HG02763 (cell line): Measurements from ENCODE around the gene ICA1.
A peak's percentile ranks its signal among the peaks of the same experiment; 100 is the strongest.

Experiments
- ATAC-seq: cut with Tn5 transposase; IDR thresholded peaks from one replicate; pipeline ENCODE4 v1.9.1; 2021; ENCODE audit warnings: mild to moderate bottlenecking, moderate library complexity; ENCODE audit not compliant: unreplicated experiment

Gene ICA1

GRCh38 chr7:8204339-8205030 is 57.5 kb downstream of the ICA1 start:
- ATAC-seq, result no peak

- no peak for ATAC-seq
Observed at GRCh38 chr7:8201846-8202441, 60.0 kb downstream of the ICA1 start.

GRCh38 chr7:8200717-8201116 is 61.2 kb downstream of the ICA1 start:
- ATAC-seq, result no peak

GRCh38 chr7:8200316-8200715 is 61.7 kb downstream of the ICA1 start:
- no peak for ATAC-seq

- no peak for ATAC-seq
Observed at GRCh38 chr7:8197994-8198698, 63.8 kb downstream of the ICA1 start.

GRCh38 chr7:8192897-8193296 is 69.1 kb downstream of the ICA1 start:
- ATAC-seq, result no peak

DNA sequence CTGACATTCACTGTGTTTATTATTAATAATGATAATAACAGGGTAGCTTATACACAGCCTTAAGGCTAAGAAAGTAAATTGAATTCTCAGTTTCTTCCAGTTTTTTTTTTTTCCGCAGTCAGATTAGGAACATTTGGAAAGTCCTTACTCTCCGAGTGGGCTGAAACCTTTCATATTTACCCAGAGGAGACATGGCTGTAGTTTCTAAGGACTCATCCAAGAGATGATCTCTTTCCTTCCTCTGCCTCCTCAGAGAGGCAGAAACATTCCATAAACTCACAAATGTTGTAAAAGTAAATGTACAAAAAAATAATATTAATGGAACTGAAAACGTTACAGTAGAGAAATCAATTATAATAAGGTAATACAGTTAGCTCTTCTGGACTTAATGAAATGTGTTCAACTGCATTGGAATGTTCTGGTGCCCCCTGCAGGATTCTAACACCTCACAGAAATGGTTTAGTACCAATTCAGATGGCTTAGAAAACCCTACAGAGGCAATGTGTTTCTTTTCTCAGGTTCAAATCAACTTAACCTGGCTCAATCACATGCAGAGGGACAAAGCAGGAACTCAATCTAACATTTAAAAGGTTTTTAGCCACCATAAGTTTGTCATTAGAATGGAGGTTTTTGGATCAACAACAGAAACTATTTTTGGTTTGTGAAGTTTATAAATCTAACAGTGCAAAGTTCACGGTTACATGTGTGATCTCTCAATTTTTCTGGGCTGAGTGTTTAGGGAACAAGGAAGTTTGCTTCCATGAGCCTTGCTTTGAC is 71.7 kb downstream of the ICA1 start:
- ATAC-seq, result peak; percentile 76

DNA sequence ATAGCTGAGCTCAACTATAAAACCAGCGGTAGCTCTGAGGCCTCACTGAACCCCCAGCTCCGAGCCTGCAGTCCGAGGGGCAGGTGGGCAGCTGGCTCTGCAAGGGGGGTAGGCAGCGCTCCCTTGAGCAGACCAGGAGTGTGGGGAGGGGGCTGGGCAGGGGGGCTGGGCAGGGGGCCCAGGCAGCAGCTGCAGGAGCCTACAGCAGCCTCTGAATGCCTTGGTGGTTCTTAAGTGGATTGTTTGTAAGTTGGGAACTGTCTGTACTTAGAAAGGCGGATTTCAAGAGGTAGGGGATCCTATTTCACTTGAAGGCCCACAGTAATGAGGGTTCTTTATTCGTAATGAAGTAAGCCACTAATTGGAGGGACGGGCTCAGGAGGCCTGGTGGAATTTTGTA is 72.3 kb downstream of the ICA1 start:
- no peak for ATAC-seq

GRCh38 chr7:8185926-8186683 is 75.9 kb downstream of the ICA1 start:
- ATAC-seq, result no peak

DNA sequence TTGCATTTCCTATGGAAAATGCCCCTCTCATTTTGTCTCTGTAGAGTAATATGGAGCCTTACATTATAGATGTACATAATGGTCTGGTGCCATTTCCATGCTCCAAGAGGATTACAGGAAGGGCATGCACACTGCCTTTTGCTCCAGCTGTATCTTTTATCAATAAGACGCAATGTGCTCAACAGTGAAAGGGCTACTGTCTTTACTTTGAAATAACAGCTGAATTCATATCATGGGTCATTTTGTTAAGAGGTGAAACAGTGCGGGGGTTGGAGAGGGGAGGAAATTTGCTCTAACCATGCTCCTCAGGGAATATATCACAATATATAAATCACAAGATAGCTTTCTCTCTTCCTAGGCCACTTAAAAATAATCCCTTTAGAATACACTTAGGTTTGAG is 77.7 kb downstream of the ICA1 start:
- ATAC-seq, result no peak

- no peak for ATAC-seq
Observed at GRCh38 chr7:8179486-8179885, 82.5 kb downstream of the ICA1 start.

GRCh38 chr7:8178353-8178752 is 83.6 kb downstream of the ICA1 start:
- no peak for ATAC-seq

DNA sequence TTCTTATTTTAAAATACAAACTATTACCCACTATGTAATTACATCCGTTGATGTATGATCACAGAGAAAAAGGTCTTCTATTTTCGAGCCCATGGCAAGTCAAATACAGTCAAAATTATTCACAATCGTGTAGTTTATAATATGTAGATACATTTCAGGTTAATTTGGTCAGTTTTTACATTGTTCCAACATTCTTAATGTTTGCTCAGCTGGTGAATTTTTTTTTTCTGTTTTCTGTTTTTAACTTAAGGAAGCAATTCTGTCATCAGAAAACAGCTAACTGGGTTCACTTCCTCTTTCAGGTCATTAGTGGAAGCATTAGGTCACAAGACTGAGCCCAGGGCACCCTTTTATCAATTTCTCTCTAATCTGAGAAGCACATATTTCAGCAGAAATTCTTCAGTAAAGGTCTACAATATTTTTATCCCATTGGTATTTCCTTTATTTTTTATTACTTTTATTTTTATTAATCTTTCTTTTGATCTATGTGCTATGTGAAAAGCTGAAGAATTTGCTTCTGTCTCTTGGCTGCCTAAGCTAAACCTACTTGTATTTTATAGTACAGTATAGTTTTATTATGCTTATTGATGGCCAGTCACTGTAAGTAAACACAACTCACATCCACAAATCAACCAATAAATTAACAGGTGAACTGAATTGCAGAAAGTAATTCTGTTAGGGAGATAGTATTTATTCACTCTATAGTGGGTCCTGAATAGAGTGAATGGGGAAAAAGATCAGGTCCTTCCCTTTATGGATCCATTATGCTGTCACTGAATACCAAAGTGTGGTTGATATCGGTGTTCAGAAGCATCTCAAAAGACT is 84.6 kb downstream of the ICA1 start:
- ATAC-seq, result peak; percentile 40

DNA sequence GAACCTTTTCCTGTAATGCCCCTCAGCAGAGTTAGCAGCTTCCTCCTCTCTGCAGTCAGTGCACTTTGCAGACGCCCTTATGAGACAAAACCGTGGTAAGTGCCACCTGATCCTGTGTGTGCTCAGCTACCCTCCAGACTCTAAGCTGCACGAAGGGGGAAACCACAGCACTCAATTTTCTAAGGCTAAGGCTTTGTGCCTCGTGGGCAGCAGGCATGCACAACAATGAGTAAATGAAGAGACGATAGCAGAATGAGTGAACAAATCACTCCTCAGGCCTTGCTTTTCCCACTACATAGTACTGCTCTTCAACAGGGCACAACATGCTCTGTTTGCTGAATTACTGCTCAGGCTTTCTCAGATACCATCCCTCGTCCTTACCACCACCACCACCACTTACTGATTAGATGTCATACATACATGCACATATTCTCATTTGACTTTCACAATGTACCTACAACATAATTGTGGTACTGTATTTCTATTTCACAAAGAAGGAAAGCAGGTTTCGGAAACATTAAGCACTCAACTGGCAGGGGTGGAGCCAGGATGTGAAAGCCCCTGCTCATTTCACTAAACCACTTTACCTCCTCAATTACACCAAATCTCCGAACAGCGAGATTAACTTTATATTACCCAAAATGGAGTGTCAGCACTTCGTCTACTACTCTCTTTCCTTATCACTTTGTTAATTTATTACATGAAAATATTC is 85.4 kb downstream of the ICA1 start:
- peak; percentile 70 for ATAC-seq

- ATAC-seq, result no peak
Observed at GRCh38 chr7:8175929-8176369, 86.0 kb downstream of the ICA1 start.

DNA sequence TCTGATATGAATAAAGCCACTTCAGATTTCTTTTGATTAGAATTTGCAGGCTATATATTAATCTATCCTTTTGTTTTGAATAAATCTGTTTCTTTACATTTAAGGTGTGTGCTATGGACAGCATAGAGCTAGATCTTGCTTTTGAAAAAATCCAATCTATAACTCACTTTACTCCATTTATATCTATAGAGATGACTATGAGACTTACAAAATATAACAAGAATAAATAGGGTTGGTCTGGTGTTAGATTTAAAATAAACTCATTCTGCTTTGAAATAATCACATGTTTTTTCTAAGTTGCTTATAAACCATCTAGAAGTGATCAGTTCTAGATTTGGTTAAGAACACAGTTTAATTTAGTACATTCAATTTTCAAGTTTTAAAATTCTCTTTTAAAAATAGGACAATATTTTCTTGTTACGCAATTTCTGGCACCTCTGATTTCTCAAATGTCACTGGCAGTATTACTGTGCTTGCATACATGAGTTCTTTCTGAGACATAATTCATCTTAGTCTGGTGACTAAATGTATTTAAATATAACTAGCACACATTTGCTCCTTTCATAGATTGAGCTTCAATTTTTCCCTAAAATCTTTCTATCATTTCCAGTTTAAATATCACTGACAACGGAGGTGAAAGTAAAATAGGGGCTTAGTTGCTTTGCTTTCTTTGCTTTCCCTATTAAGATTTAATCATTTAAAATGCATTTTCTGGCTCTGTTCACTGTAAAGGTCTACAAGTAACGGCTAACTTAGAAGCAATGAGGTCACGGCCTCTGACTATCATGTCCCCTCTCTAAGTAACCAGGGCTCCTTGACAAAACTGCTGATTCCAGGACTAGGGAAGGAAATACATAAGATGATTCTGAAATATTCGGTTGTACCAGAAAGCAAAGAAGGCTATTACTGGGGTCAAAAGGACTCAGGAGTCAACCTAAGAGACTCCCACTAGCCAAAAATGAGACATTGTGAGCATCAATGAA is 89.3 kb downstream of the ICA1 start:
- no peak for ATAC-seq

- no peak for ATAC-seq
Observed at GRCh38 chr7:8169171-8169570, 92.8 kb downstream of the ICA1 start.

GRCh38 chr7:8168336-8168735 is 93.6 kb downstream of the ICA1 start:
- no peak for ATAC-seq
